HEK293 (cell line): ENCODE measurements around the gene HDGF.

Experiments used
- GLIS2 ChIP-seq: fragments of 450-650 bp; formaldehyde crosslinking; IDR thresholded peaks from 2 replicates; pipeline ENCODE4 v1.5.1; 2016; ENCODE audit warnings: missing biosample characterization, missing genetic modification characterization
- REST ChIP-seq: fragments of 450-650 bp; formaldehyde crosslinking; IDR thresholded peaks from 2 replicates; pipeline ENCODE4 v1.5.1; 2016; ENCODE audit warnings: missing biosample characterization, missing genetic modification characterization
- SETDB1 ChIP-seq: IDR thresholded peaks from one replicate; pipeline ENCODE4 v1.6.1; 2017; ENCODE audit warnings: mild to moderate bottlenecking, low read length, moderate library complexity, mixed read lengths; ENCODE audit not compliant: insufficient read length
- YY1 ChIP-seq: fragments of 450-650 bp; formaldehyde crosslinking; IDR thresholded peaks from 2 replicates; pipeline ENCODE4 v1.5.1; 2018; ENCODE audit warnings: missing biosample characterization, missing genetic modification characterization
- ZBTB10 ChIP-seq: fragments of 450-650 bp; formaldehyde crosslinking; IDR thresholded peaks from 2 replicates; pipeline ENCODE4 v1.5.1; 2016; ENCODE audit warnings: missing biosample characterization, missing genetic modification characterization
- ZBTB26 ChIP-seq: fragments of 450-650 bp; formaldehyde crosslinking; optimal IDR thresholded peaks from 2 replicates; pipeline ENCODE3; 2016; ENCODE audit warnings: missing biosample characterization, mild to moderate bottlenecking, missing genetic modification characterization
- ZBTB7A ChIP-seq: fragments of 450-650 bp; formaldehyde crosslinking; IDR thresholded peaks from 2 replicates; pipeline ENCODE4 v1.5.1; 2016; ENCODE audit warnings: low read depth, missing biosample characterization, missing genetic modification characterization
- ZBTB8A ChIP-seq: fragments of 450-650 bp; formaldehyde crosslinking; IDR thresholded peaks from 2 replicates; pipeline ENCODE4 v1.5.1; 2016; ENCODE audit warnings: missing biosample characterization, missing genetic modification characterization
- ZEB2 ChIP-seq: fragments of 450-650 bp; formaldehyde crosslinking; IDR thresholded peaks from 2 replicates; pipeline ENCODE4 v1.5.1; 2016; ENCODE audit warnings: missing biosample characterization, missing genetic modification characterization
- ZFP69B ChIP-seq: fragments of 450-650 bp; formaldehyde crosslinking; IDR thresholded peaks from 2 replicates; pipeline ENCODE4 v1.5.1; 2016; ENCODE audit warnings: missing biosample characterization, missing genetic modification characterization
- ZIC2 ChIP-seq: fragments of 450-650 bp; formaldehyde crosslinking; IDR thresholded peaks from 2 replicates; pipeline ENCODE4 v1.5.1; 2016; ENCODE audit warnings: missing biosample characterization, missing genetic modification characterization
- ZNF24 ChIP-seq: fragments of 450-650 bp; formaldehyde crosslinking; IDR thresholded peaks from 2 replicates; pipeline ENCODE4 v1.5.1; 2016; ENCODE audit warnings: missing biosample characterization, missing genetic modification characterization
- ZNF488 ChIP-seq: fragments of 450-650 bp; formaldehyde crosslinking; IDR thresholded peaks from 2 replicates; pipeline ENCODE4 v1.5.1; 2016; ENCODE audit warnings: missing biosample characterization, missing genetic modification characterization
- ZNF76 ChIP-seq: fragments of 450-650 bp; formaldehyde crosslinking; IDR thresholded peaks from 2 replicates; pipeline ENCODE4; 2016; ENCODE audit warnings: low read depth, missing biosample characterization, missing genetic modification characterization, borderline replicate concordance
- TF ChIP-seq, protein P1 (sequence below): fragments of 450-650 bp; formaldehyde crosslinking; conservative IDR thresholded peaks from 2 replicates; pipeline ENCODE4 v1.5.1; 2016; ENCODE audit warnings: low read depth, missing biosample characterization, missing genetic modification characterization
- TF ChIP-seq, protein P2 (sequence below): sonication (generic); formaldehyde crosslinking; IDR thresholded peaks from 2 replicates; pipeline ENCODE4 v1.8.1; 2022; ENCODE audit warnings: mild to moderate bottlenecking, moderate library complexity, missing genetic modification reagents
- TF ChIP-seq, protein P3 (sequence below): fragments of 450-650 bp; formaldehyde crosslinking; IDR thresholded peaks from 2 replicates; pipeline ENCODE4 v1.5.1; 2016; ENCODE audit warnings: missing biosample characterization, missing genetic modification characterization
- TF ChIP-seq, protein P4 (sequence below): fragments of 450-650 bp; formaldehyde crosslinking; IDR thresholded peaks from 2 replicates; pipeline ENCODE4 v1.5.1; 2016; ENCODE audit warnings: missing biosample characterization, missing genetic modification characterization
- TF ChIP-seq, protein P5 (sequence below): fragments of 450-650 bp; formaldehyde crosslinking; IDR thresholded peaks from 2 replicates; pipeline ENCODE4 v1.5.1; 2016; ENCODE audit warnings: missing biosample characterization, missing genetic modification characterization

Gene HDGF

GRCh38 chr1:156750711-156751450 lies 594 bp downstream of the HDGF start (continued):
- TF ChIP-seq, protein P1, sequence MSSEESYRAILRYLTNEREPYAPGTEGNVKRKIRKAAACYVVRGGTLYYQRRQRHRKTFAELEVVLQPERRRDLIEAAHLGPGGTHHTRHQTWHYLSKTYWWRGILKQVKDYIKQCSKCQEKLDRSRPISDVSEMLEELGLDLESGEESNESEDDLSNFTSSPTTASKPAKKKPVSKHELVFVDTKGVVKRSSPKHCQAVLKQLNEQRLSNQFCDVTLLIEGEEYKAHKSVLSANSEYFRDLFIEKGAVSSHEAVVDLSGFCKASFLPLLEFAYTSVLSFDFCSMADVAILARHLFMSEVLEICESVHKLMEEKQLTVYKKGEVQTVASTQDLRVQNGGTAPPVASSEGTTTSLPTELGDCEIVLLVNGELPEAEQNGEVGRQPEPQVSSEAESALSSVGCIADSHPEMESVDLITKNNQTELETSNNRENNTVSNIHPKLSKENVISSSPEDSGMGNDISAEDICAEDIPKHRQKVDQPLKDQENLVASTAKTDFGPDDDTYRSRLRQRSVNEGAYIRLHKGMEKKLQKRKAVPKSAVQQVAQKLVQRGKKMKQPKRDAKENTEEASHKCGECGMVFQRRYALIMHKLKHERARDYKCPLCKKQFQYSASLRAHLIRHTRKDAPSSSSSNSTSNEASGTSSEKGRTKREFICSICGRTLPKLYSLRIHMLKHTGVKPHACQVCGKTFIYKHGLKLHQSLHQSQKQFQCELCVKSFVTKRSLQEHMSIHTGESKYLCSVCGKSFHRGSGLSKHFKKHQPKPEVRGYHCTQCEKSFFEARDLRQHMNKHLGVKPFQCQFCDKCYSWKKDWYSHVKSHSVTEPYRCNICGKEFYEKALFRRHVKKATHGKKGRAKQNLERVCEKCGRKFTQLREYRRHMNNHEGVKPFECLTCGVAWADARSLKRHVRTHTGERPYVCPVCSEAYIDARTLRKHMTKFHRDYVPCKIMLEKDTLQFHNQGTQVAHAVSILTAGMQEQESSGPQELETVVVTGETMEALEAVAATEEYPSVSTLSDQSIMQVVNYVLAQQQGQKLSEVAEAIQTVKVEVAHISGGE (tag by site-specific recombination): no peak
- TF ChIP-seq, protein P2, sequence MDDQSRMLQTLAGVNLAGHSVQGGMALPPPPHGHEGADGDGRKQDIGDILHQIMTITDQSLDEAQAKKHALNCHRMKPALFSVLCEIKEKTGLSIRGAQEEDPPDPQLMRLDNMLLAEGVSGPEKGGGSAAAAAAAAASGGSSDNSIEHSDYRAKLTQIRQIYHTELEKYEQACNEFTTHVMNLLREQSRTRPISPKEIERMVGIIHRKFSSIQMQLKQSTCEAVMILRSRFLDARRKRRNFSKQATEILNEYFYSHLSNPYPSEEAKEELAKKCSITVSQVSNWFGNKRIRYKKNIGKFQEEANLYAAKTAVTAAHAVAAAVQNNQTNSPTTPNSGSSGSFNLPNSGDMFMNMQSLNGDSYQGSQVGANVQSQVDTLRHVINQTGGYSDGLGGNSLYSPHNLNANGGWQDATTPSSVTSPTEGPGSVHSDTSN (CRISPR knock-in tag): no peak
- peak; percentile 36; the same call in 1 of the 2 replicates for TF ChIP-seq ZEB2 (tag by site-specific recombination)
- no peak for TF ChIP-seq SETDB1
- TF ChIP-seq, protein P3, sequence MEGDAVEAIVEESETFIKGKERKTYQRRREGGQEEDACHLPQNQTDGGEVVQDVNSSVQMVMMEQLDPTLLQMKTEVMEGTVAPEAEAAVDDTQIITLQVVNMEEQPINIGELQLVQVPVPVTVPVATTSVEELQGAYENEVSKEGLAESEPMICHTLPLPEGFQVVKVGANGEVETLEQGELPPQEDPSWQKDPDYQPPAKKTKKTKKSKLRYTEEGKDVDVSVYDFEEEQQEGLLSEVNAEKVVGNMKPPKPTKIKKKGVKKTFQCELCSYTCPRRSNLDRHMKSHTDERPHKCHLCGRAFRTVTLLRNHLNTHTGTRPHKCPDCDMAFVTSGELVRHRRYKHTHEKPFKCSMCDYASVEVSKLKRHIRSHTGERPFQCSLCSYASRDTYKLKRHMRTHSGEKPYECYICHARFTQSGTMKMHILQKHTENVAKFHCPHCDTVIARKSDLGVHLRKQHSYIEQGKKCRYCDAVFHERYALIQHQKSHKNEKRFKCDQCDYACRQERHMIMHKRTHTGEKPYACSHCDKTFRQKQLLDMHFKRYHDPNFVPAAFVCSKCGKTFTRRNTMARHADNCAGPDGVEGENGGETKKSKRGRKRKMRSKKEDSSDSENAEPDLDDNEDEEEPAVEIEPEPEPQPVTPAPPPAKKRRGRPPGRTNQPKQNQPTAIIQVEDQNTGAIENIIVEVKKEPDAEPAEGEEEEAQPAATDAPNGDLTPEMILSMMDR (tag by site-specific recombination): peak; percentile 33; the same call in 1 of the 2 replicates
- TF ChIP-seq ZNF76: peak; percentile 76
- peak; percentile 5; the same call in 1 of the 2 replicates for TF ChIP-seq ZBTB8A (tag by site-specific recombination)
- TF ChIP-seq ZNF488 (tag by site-specific recombination): no peak
- TF ChIP-seq, protein P4, sequence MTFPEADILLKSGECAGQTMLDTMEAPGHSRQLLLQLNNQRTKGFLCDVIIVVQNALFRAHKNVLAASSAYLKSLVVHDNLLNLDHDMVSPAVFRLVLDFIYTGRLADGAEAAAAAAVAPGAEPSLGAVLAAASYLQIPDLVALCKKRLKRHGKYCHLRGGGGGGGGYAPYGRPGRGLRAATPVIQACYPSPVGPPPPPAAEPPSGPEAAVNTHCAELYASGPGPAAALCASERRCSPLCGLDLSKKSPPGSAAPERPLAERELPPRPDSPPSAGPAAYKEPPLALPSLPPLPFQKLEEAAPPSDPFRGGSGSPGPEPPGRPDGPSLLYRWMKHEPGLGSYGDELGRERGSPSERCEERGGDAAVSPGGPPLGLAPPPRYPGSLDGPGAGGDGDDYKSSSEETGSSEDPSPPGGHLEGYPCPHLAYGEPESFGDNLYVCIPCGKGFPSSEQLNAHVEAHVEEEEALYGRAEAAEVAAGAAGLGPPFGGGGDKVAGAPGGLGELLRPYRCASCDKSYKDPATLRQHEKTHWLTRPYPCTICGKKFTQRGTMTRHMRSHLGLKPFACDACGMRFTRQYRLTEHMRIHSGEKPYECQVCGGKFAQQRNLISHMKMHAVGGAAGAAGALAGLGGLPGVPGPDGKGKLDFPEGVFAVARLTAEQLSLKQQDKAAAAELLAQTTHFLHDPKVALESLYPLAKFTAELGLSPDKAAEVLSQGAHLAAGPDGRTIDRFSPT (tag by site-specific recombination): peak; percentile 24
- no peak for TF ChIP-seq ZNF24 (tag by site-specific recombination)
- peak; percentile 83 for TF ChIP-seq ZBTB26 (tag by site-specific recombination)
- TF ChIP-seq ZBTB10 (tag by site-specific recombination): peak; percentile 68
- peak; percentile 45; the same call in 1 of the 2 replicates for TF ChIP-seq ZIC2 (tag by site-specific recombination)
- TF ChIP-seq YY1: 0 out of 2 replicates have a peak, but pooled peaks have one; percentile 46
- 0 out of 2 replicates have a peak, but pooled peaks have one; percentile 12 for TF ChIP-seq ZFP69B
- no peak for TF ChIP-seq REST (tag by site-specific recombination)
- TF ChIP-seq, protein P5, sequence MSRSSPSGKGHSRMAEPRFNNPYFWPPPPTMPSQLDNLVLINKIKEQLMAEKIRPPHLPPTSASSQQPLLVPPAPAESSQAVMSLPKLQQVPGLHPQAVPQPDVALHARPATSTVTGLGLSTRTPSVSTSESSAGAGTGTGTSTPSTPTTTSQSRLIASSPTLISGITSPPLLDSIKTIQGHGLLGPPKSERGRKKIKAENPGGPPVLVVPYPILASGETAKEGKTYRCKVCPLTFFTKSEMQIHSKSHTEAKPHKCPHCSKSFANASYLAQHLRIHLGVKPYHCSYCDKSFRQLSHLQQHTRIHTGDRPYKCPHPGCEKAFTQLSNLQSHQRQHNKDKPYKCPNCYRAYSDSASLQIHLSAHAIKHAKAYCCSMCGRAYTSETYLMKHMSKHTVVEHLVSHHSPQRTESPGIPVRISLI (tag by site-specific recombination): no peak
- 0 out of 2 replicates have a peak, but pooled peaks have one; percentile 55 for TF ChIP-seq ZBTB7A (tag by site-specific recombination)
- TF ChIP-seq GLIS2: peak; percentile 81
